ENCODE measurements around the gene CDH12.
"Not testable (repeated sequence)": the region's sequence is repeated elsewhere in the genome, so short reads cannot be mapped to it uniquely, and the experiment has no call there.

DNA sequence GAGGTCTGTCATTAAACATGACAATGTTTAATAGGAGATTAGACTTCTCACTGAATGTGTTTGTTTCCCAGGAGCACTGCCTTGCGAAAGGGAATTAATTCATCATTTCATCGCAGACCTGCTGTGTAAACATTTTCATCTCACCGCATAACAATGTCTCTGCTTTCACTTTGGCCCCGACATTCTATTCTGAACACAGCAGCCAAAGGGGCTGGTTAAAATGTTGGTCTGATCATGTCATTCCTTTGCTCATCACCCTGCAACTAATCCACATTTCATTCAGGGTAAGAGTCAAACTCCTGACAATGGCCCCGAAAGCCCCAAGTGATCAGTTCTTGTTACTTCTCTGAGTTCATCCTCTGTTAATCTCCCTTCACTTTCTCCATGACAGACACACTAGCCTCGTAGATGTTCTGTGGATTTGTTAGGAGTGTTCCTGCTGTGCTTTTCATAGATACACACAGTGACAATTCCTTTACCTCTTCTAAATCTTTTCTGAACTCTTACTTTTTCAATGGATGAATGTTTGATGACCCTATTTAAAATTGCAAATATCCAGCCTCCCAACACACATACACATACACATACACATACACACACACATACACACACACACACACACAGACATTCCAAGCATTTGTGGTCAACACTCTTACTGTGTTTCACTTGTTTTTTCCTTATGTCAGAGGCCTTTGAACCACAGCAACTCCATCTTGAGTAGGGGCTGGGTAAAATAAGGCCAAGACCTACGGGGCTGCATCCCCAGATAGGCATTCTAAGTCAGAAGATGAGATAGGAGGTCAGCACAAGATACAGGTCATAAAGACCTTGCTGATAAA is 688.0 kb downstream of the CDH12 start:
- TF ChIP-seq FOS (IDR thresholded peaks at IDR 0.05; ENCODE audit: borderline replicate concordance, extremely low read depth, insufficient read length); JUNB (IDR thresholded peaks at IDR 0.05); RB1 (IDR thresholded peaks at IDR 0.05; ENCODE audit: borderline replicate concordance); POLR2A (IDR thresholded peaks at IDR 0.05; ENCODE audit: low read depth, low read length); ESRRA (IDR thresholded peaks at IDR 0.05; ENCODE audit: low read length); CBX5 (IDR thresholded peaks at IDR 0.05; ENCODE audit: low read depth); EZH2 (IDR thresholded peaks at IDR 0.05; ENCODE audit: borderline replicate concordance, control insufficient read depth, low read depth, low read length); ZNF274 (IDR thresholded peaks at IDR 0.05; ENCODE audit: insufficient read depth, insufficient read length): not testable (repeated sequence)
- TF ChIP-seq, protein P1, sequence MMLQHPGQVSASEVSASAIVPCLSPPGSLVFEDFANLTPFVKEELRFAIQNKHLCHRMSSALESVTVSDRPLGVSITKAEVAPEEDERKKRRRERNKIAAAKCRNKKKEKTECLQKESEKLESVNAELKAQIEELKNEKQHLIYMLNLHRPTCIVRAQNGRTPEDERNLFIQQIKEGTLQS (IDR thresholded peaks at IDR 0.05; ENCODE audit: borderline replicate concordance, extremely low read depth, low read depth, low read length), result not testable (repeated sequence)
- TF ChIP-seq, protein P2, sequence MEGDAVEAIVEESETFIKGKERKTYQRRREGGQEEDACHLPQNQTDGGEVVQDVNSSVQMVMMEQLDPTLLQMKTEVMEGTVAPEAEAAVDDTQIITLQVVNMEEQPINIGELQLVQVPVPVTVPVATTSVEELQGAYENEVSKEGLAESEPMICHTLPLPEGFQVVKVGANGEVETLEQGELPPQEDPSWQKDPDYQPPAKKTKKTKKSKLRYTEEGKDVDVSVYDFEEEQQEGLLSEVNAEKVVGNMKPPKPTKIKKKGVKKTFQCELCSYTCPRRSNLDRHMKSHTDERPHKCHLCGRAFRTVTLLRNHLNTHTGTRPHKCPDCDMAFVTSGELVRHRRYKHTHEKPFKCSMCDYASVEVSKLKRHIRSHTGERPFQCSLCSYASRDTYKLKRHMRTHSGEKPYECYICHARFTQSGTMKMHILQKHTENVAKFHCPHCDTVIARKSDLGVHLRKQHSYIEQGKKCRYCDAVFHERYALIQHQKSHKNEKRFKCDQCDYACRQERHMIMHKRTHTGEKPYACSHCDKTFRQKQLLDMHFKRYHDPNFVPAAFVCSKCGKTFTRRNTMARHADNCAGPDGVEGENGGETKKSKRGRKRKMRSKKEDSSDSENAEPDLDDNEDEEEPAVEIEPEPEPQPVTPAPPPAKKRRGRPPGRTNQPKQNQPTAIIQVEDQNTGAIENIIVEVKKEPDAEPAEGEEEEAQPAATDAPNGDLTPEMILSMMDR (IDR thresholded peaks at IDR 0.05 in 2 of 3, conservative IDR thresholded peaks at IDR 0.05 in 1 of 3; ENCODE audit: control insufficient read depth in 2 of 3, extremely low read depth in 1 of 3, insufficient read depth in 1 of 3, low read depth in 3 of 3, low read length in 3 of 3), result not testable (repeated sequence)

Measured in GM12878 (cell line).